HG02571 (cell line): ENCODE measurements around the gene NBPF19.
"Not testable (repeated sequence)": the region's sequence is repeated elsewhere in the genome, so short reads cannot be mapped to it uniquely, and the experiment has no call there.

Source experiments
- ATAC-seq: cut with Tn5 transposase; IDR thresholded peaks from one replicate; pipeline ENCODE4 v1.9.1; 2021; ENCODE audit warnings: mild to moderate bottlenecking, moderate library complexity; ENCODE audit not compliant: unreplicated experiment

Gene NBPF19

GRCh38 chr1:149474745-149475144, at the start of gene NBPF19:
NBPF19 (plus strand) TSS chr1:149475045; CDS start chr1:149475933, 888 bp downstream.
- not testable (repeated sequence) for ATAC-seq

- ATAC-seq: not testable (repeated sequence)
Observed at GRCh38 chr1:149428317-149428716, 46.5 kb upstream of the NBPF19 start.

GRCh38 chr1:149445451-149445850, 29.4 kb upstream of the NBPF19 start:
- ATAC-seq: not testable (repeated sequence)

- not testable (repeated sequence) for ATAC-seq
Observed at GRCh38 chr1:149452196-149452595, 22.6 kb upstream of the NBPF19 start.

GRCh38 chr1:149452652-149453051, 22.2 kb upstream of the NBPF19 start:
- ATAC-seq: not testable (repeated sequence)

- ATAC-seq: not testable (repeated sequence)
Observed at GRCh38 chr1:149558350-149558825, 83.5 kb downstream of the NBPF19 start.

GRCh38 chr1:149561806-149562205, 87.0 kb downstream of the NBPF19 start:
- not testable (repeated sequence) for ATAC-seq

GRCh38 chr1:149565485-149565884, 90.6 kb downstream of the NBPF19 start:
- not testable (repeated sequence) for ATAC-seq

- not testable (repeated sequence) for ATAC-seq
Observed at GRCh38 chr1:149572763-149573162, 97.9 kb downstream of the NBPF19 start.

- not testable (repeated sequence) for ATAC-seq
Observed at GRCh38 chr1:149585592-149585991, 110.7 kb downstream of the NBPF19 start.
